H9 (cell line): ENCODE results near the gene OR8D2. TPM values are rescaled to one million over a fixed set of nuclear protein-coding genes. Genes with fewer than 3 reads are reported as not detected.

Experiments used
- DNase-seq: peaks from one replicate; pipeline ENCODE4 v3.0.0-alpha.2; 2017
- H2AFZ ChIP-seq: one replicate; pipeline ENCODE4 v1.6.1; 2013; ENCODE audit warnings: mild to moderate bottlenecking, low read length, control low read depth, moderate library complexity
- H2AK5ac ChIP-seq: 2 replicates; pipeline ENCODE4 v1.6.1; 2013; ENCODE audit warnings: low read length, control low read depth, mixed read lengths; ENCODE audit not compliant: insufficient read length
- H2BK120ac ChIP-seq: one replicate; pipeline ENCODE4 v1.6.1; 2013; ENCODE audit warnings: low read depth, mild to moderate bottlenecking, low read length, control low read depth, inconsistent platforms; ENCODE audit not compliant: poor library complexity, severe bottlenecking
- H2BK12ac ChIP-seq: 2 replicates; pipeline ENCODE4 v1.6.1; 2013; ENCODE audit warnings: low read length, control low read depth, mixed read lengths, low read depth; ENCODE audit not compliant: insufficient read length
- H2BK15ac ChIP-seq: 2 replicates; pipeline ENCODE4 v1.6.1; 2013; ENCODE audit warnings: low read depth, low read length, control low read depth
- H2BK20ac ChIP-seq: one replicate; pipeline ENCODE4 v1.6.1; 2013; ENCODE audit warnings: low read depth, mild to moderate bottlenecking, low read length, control low read depth, inconsistent platforms; ENCODE audit not compliant: poor library complexity, severe bottlenecking
- H2BK5ac ChIP-seq: 2 replicates; pipeline ENCODE4 v1.6.1; 2013; ENCODE audit warnings: low read length, control low read depth, mixed read lengths; ENCODE audit not compliant: insufficient read length
- H3K14ac ChIP-seq: 2 replicates; pipeline ENCODE4 v1.6.1; 2013; ENCODE audit warnings: low read length, control low read depth; ENCODE audit not compliant: insufficient read depth
- H3K18ac ChIP-seq: 2 replicates; pipeline ENCODE4 v1.6.1; 2013; ENCODE audit warnings: low read depth, mild to moderate bottlenecking, mixed read lengths, low read length, control low read depth; ENCODE audit not compliant: insufficient read length
- H3K23ac ChIP-seq: 2 replicates; pipeline ENCODE4 v1.6.1; 2013; ENCODE audit warnings: low read length, control low read depth, mixed read lengths, low read depth; ENCODE audit not compliant: insufficient read length
- H3K23me2 ChIP-seq: 2 replicates; pipeline ENCODE4 v1.6.1; 2013; ENCODE audit warnings: low read depth, mild to moderate bottlenecking, mixed read lengths, low read length, control low read depth; ENCODE audit not compliant: insufficient read length, poor library complexity, severe bottlenecking
- H3K27ac ChIP-seq: 2 replicates; pipeline ENCODE4 v1.5.1; 2013; ENCODE audit warnings: low read length, control low read depth, mixed read lengths, low read depth; ENCODE audit not compliant: insufficient read length
- H3K27me3 ChIP-seq: 2 replicates; pipeline ENCODE4 v1.6.1; 2013; ENCODE audit warnings: low read length, control low read depth, inconsistent platforms; ENCODE audit not compliant: insufficient read depth
- H3K4ac ChIP-seq: 2 replicates; pipeline ENCODE4 v1.6.1; 2013; ENCODE audit warnings: low read depth, mild to moderate bottlenecking, control low read depth, inconsistent platforms, low read length, moderate library complexity
- H3K4me1 ChIP-seq: 2 replicates; pipeline ENCODE4 v1.6.1; 2013; ENCODE audit warnings: low read length, control low read depth, inconsistent platforms; ENCODE audit not compliant: insufficient read depth
- H3K4me2 ChIP-seq: 2 replicates; pipeline ENCODE4 v1.6.1; 2013; ENCODE audit warnings: low read length, control low read depth, mixed read lengths; ENCODE audit not compliant: insufficient read length, insufficient read depth
- H3K56ac ChIP-seq: 2 replicates; pipeline ENCODE4 v1.6.1; 2013; ENCODE audit warnings: low read depth, mild to moderate bottlenecking, mixed read lengths, low read length, control low read depth; ENCODE audit not compliant: insufficient read length
- H3K79me1 ChIP-seq: 2 replicates; pipeline ENCODE4 v1.6.1; 2013; ENCODE audit warnings: low read depth, mild to moderate bottlenecking, moderate library complexity, low read length, control low read depth, inconsistent platforms; ENCODE audit not compliant: insufficient read depth, poor library complexity, severe bottlenecking
- H3K79me2 ChIP-seq: 2 replicates; pipeline ENCODE4 v1.6.1; 2013; ENCODE audit warnings: low read length, control low read depth, inconsistent platforms; ENCODE audit not compliant: insufficient read depth
- H3K9ac ChIP-seq: 2 replicates; pipeline ENCODE4 v1.6.1; 2013; ENCODE audit warnings: low read length, control low read depth, mixed read lengths; ENCODE audit not compliant: insufficient read length; ENCODE audit errors: extremely low read depth
- H3K9me3 ChIP-seq: one replicate; pipeline ENCODE4 v1.6.1; 2013; ENCODE audit warnings: low read depth, low read length, inconsistent platforms; ENCODE audit not compliant: control insufficient read depth
- H3T11ph ChIP-seq: one replicate; pipeline ENCODE4 v1.6.1; 2013; ENCODE audit warnings: mild to moderate bottlenecking, low read length, control low read depth, inconsistent platforms
- H4K20me1 ChIP-seq: one replicate; pipeline ENCODE4 v1.6.1; 2013; ENCODE audit not compliant: control insufficient read depth, insufficient read length, insufficient read depth
- H4K5ac ChIP-seq: 2 replicates; pipeline ENCODE4 v1.6.1; 2013; ENCODE audit warnings: low read depth, mild to moderate bottlenecking, mixed read lengths, low read length, control low read depth; ENCODE audit not compliant: insufficient read length
- H4K8ac ChIP-seq: replicated peaks from 2 replicates; pipeline ENCODE4 v1.6.1; 2013; ENCODE audit warnings: low read length, control low read depth, mixed read lengths, low read depth; ENCODE audit not compliant: insufficient read length
- H4K91ac ChIP-seq: 2 replicates; pipeline ENCODE4 v1.6.1; 2013; ENCODE audit warnings: low read depth, mild to moderate bottlenecking, moderate library complexity, mixed read lengths, low read length, control low read depth; ENCODE audit not compliant: insufficient read length
- H3K27ac Mint-ChIP-seq, 3 experiments: 2 replicates in 2 of 3; 3 replicates in 1 of 3; pipeline ENCODE4 v1.8.0; 2020 to 2021; ENCODE audit warnings: mixed read lengths in 3 of 3, mild to moderate bottlenecking in 1 of 3, moderate library complexity in 1 of 3
- H3K27me3 Mint-ChIP-seq: 2 replicates; pipeline ENCODE4 v1.8.0; 2021; ENCODE audit warnings: low read depth, mild to moderate bottlenecking, moderate library complexity, mixed read lengths
- H3K36me3 Mint-ChIP-seq, 3 experiments: 2 replicates in 2 of 3; 3 replicates in 1 of 3; pipeline ENCODE4 v1.8.0; 2020 to 2021; ENCODE audit warnings: low read depth in 3 of 3, mixed read lengths in 3 of 3; ENCODE audit not compliant: insufficient read depth in 1 of 3
- H3K4me1 Mint-ChIP-seq, 2 experiments: 2 replicates each; pipeline ENCODE4 v1.8.0; 2020; ENCODE audit warnings: mixed read lengths in 2 of 2
- H3K4me3 Mint-ChIP-seq, 2 experiments: 2 replicates in 1 of 2; 3 replicates in 1 of 2; pipeline ENCODE4 v1.8.0; 2020 to 2021; ENCODE audit warnings: mild to moderate bottlenecking in 2 of 2, mixed read lengths in 2 of 2, moderate library complexity in 1 of 2
- H3K9me3 Mint-ChIP-seq, 2 experiments: 2 replicates in 1 of 2; 3 replicates in 1 of 2; pipeline ENCODE4 v1.8.0; 2020; ENCODE audit warnings: mild to moderate bottlenecking in 2 of 2, mixed read lengths in 2 of 2, moderate library complexity in 1 of 2
- CTCF ChIP-seq: fragments of 200-600 bp; sonication (generic); conservative IDR thresholded peaks from 3 replicates; pipeline ENCODE4 v1.8.0; 2021; ENCODE audit warnings: antibody characterized with exemption, mild to moderate bottlenecking
- WGBS: extraction: QIAGEN DNeasy Blood & Tissue Kit; methylation state at CpG from one replicate; pipeline ENCODE4 v1.1.7; 2013; ENCODE audit warnings: missing lambda C conversion rate, low lambda C conversion rate, mixed read lengths; ENCODE audit not compliant: insufficient read length; ENCODE audit errors: extremely low coverage; 5-methylcytosine and 5-hydroxymethylcytosine counted together
- long read RNA-seq: library from polyadenylated mRNA; unstranded; transcript quantifications from one replicate; pipeline ENCODE4 v2.0.0, GENCODE V29; 2020
- total RNA-seq: library from RNA; stranded (reverse); gene quantifications from 2 replicates; pipeline ENCODE4 v1.2.1, GENCODE V29; 2021

Gene OR8D2, protein sequence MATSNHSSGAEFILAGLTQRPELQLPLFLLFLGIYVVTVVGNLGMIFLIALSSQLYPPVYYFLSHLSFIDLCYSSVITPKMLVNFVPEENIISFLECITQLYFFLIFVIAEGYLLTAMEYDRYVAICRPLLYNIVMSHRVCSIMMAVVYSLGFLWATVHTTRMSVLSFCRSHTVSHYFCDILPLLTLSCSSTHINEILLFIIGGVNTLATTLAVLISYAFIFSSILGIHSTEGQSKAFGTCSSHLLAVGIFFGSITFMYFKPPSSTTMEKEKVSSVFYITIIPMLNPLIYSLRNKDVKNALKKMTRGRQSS
- not detected in 2 replicates for total RNA-seq
- long read RNA-seq: 0 reads

- Mint-ChIP-seq H3K27me3 (peaks cover 3% of the 10 kb centered on the region), H3K4me3 (no peak within 1 kb of the TSS), H3K36me3 (no peaks in the 10 kb centered on the region), H3K4me1 (no peaks in the 10 kb centered on the region), H3K27ac (peak within 1 kb of the TSS in 1 of 3 experiments; percentile 15; a peak in 1 of 7 replicates), H3K9me3 (no peaks in the 10 kb centered on the region)
- H3K4ac ChIP-seq: no peak within 1 kb of the TSS
- DNase-seq: no peak
- no peaks in the 10 kb centered on the region for H3K27me3 ChIP-seq
- H3K27ac ChIP-seq: no peak within 1 kb of the TSS
- no peak within 1 kb of the TSS for H2BK120ac ChIP-seq
- H3T11ph ChIP-seq: no peak within 1 kb of the TSS
- H2AFZ ChIP-seq: no peak within 1 kb of the TSS
- H3K14ac ChIP-seq: no peak within 1 kb of the TSS
- H3K79me1 ChIP-seq: no peaks in the 10 kb centered on the region
- no peak within 1 kb of the TSS for H4K5ac ChIP-seq
- no peak for TF ChIP-seq CTCF
- H2BK5ac ChIP-seq: no peak within 1 kb of the TSS
- H3K9me3 ChIP-seq: no peaks in the 10 kb centered on the region
- no peak within 1 kb of the TSS for H2BK12ac ChIP-seq
- WGBS: no CpG with 5 or more reads among the region's 1 CpG
- H3K56ac ChIP-seq: no peak within 1 kb of the TSS
- no peak within 1 kb of the TSS for H4K8ac ChIP-seq
- no peak within 1 kb of the TSS for H3K4me2 ChIP-seq
- no peak within 1 kb of the TSS for H2BK20ac ChIP-seq
- no peaks in the 10 kb centered on the region for H3K4me1 ChIP-seq
- no peaks in the 10 kb centered on the region for H4K20me1 ChIP-seq
- no peak within 1 kb of the TSS for H3K23ac ChIP-seq
- H3K18ac ChIP-seq: no peak within 1 kb of the TSS
- H2AK5ac ChIP-seq: no peak within 1 kb of the TSS
- no peak within 1 kb of the TSS for H3K9ac ChIP-seq
- H4K91ac ChIP-seq: no peak within 1 kb of the TSS
- no peaks in the 10 kb centered on the region for H3K79me2 ChIP-seq
- H2BK15ac ChIP-seq: no peak within 1 kb of the TSS
- H3K23me2 ChIP-seq: no peaks in the 10 kb centered on the region
Observed at GRCh38 chr11:124320097-124320496, at the start of gene OR8D2. Gene OR8D2, minus strand, starts transcription at chr11:124320197. Its CDS starts 0 bp downstream, at chr11:124320197.
